Hepatocyte (in vitro differentiated cells): ENCODE results near the gene PARVG.

Experiments
- EZH2 ChIP-seq: fragments of 200-600 bp; sonication (generic); IDR thresholded peaks from 2 replicates; pipeline ENCODE4 v1.6.1; 2016; ENCODE audit warnings: antibody characterized with exemption, mild to moderate bottlenecking, borderline replicate concordance
- EZH2phosphoT487 ChIP-seq: fragments of 200-600 bp; sonication (generic); IDR thresholded peaks from one replicate; pipeline ENCODE4 v1.6.1; 2018; ENCODE audit warnings: antibody characterized with exemption, mild to moderate bottlenecking, low read depth, moderate library complexity; ENCODE audit not compliant: unreplicated experiment, severe bottlenecking
- TF ChIP-seq, protein P1 (sequence below): fragments of 200-600 bp; sonication (generic); IDR thresholded peaks from 2 replicates; pipeline ENCODE4 v1.5.1; 2016; ENCODE audit warnings: antibody characterized with exemption, mild to moderate bottlenecking; ENCODE audit not compliant: poor library complexity

DNA sequence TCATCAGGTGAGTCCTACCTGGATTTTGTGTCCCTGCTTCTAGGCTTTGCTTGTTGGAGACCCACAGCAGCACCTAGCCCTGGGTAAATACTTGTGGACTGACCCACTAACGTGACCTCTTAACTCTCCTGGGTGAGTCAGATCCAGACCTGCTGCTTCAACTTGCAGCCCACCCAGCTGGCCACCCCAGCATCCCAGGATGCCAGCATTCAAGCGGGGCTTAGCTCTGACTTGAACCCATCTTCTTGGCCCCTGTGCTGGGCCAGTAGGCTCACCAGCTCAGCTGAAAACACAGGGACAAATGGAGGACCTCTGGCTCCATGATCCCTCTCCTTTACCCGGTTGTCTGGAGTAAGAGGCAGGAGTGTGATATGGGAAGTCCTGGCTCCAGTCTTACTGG is 33.5 kb downstream of the PARVG start:
- TF ChIP-seq, protein P1, sequence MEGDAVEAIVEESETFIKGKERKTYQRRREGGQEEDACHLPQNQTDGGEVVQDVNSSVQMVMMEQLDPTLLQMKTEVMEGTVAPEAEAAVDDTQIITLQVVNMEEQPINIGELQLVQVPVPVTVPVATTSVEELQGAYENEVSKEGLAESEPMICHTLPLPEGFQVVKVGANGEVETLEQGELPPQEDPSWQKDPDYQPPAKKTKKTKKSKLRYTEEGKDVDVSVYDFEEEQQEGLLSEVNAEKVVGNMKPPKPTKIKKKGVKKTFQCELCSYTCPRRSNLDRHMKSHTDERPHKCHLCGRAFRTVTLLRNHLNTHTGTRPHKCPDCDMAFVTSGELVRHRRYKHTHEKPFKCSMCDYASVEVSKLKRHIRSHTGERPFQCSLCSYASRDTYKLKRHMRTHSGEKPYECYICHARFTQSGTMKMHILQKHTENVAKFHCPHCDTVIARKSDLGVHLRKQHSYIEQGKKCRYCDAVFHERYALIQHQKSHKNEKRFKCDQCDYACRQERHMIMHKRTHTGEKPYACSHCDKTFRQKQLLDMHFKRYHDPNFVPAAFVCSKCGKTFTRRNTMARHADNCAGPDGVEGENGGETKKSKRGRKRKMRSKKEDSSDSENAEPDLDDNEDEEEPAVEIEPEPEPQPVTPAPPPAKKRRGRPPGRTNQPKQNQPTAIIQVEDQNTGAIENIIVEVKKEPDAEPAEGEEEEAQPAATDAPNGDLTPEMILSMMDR: no peak
- TF ChIP-seq EZH2phosphoT487: no peak
- no peak for TF ChIP-seq EZH2
